Hepatic stellate cell (primary cell): Measurements from ENCODE around the gene CCDC87.
A peak's percentile ranks its signal among the peaks of the same experiment; 100 is the strongest.
"Not testable (repeated sequence)": the region's sequence is repeated elsewhere in the genome, so short reads cannot be mapped to it uniquely, and the experiment has no call there.

Experiments used
- DNase-seq: peaks from one replicate; pipeline ENCODE4 v3.0.0; 2011; ENCODE audit warnings: low spot score

The CCDC87 gene

GRCh38 chr11:66592457-66593302 is at the start of gene CCDC87, which contains the start of gene CCS:
TSS of gene CCDC87 (minus strand) at chr11:66593063. CDS start at chr11:66593015, 48 bp downstream.
TSS of gene CCS (plus strand) at chr11:66593185. CDS start at chr11:66593262, 77 bp downstream.
- peak; percentile 100 for DNase-seq

- DNase-seq, result no peak
Measured at GRCh38 chr11:66641834-66642233, 49.0 kb upstream of the CCDC87 start.

- DNase-seq, result not testable (repeated sequence)
Measured at GRCh38 chr11:66639814-66640340, 47.0 kb upstream of the CCDC87 start.

- peak; percentile 43 for DNase-seq
Measured at GRCh38 chr11:66639066-66639813, 46.4 kb upstream of the CCDC87 start.

- peak; percentile 100 for DNase-seq
Measured at GRCh38 chr11:66638177-66639065, 45.6 kb upstream of the CCDC87 start, which contains the start of gene RBM4. TSS of gene RBM4 (plus strand) at chr11:66638703. CDS start at chr11:66639712, 1,009 bp downstream.

GRCh38 chr11:66637557-66638176 is 44.8 kb upstream of the CCDC87 start:
- no peak for DNase-seq

GRCh38 chr11:66636411-66636810 is 43.5 kb upstream of the CCDC87 start:
- DNase-seq, result no peak

- DNase-seq, result no peak
Measured at GRCh38 chr11:66632952-66633351, 40.1 kb upstream of the CCDC87 start.

GRCh38 chr11:66631883-66632282 is 39.0 kb upstream of the CCDC87 start:
- no peak for DNase-seq

- DNase-seq, result no peak
Measured at GRCh38 chr11:66629356-66629755, 36.5 kb upstream of the CCDC87 start.

- DNase-seq, result no peak
Measured at GRCh38 chr11:66628061-66628603, 35.3 kb upstream of the CCDC87 start.

GRCh38 chr11:66626926-66627325 is 34.1 kb upstream of the CCDC87 start:
- no peak for DNase-seq

GRCh38 chr11:66626382-66626781 is 33.5 kb upstream of the CCDC87 start:
- no peak for DNase-seq

- DNase-seq, result no peak
Measured at GRCh38 chr11:66625752-66626149, 32.9 kb upstream of the CCDC87 start.

GRCh38 chr11:66625041-66625751 is 32.3 kb upstream of the CCDC87 start:
- DNase-seq, result no peak

GRCh38 chr11:66624450-66624849 is 31.6 kb upstream of the CCDC87 start:
- no peak for DNase-seq

GRCh38 chr11:66619080-66619554 is 26.3 kb upstream of the CCDC87 start:
- DNase-seq, result peak; percentile 73

- DNase-seq, result peak; percentile 42
Measured at GRCh38 chr11:66617155-66617834, 24.4 kb upstream of the CCDC87 start.

GRCh38 chr11:66616379-66617154 is 23.7 kb upstream of the CCDC87 start, which contains the start of gene RBM14:
TSS of gene RBM14 (plus strand) at chr11:66616630. CDS start at chr11:66616721, 91 bp downstream.
- peak; percentile 100 for DNase-seq
